ENCODE measurements around the gene GPR39. TPM values are rescaled to one million over a fixed set of nuclear protein-coding genes. Genes with fewer than 3 reads are reported as not detected.

The GPR39 gene
- total RNA-seq, 4 donors from 2014 or later: 0.21 to 1.8 (median 0.22) TPM; not detected in 1

DNA sequence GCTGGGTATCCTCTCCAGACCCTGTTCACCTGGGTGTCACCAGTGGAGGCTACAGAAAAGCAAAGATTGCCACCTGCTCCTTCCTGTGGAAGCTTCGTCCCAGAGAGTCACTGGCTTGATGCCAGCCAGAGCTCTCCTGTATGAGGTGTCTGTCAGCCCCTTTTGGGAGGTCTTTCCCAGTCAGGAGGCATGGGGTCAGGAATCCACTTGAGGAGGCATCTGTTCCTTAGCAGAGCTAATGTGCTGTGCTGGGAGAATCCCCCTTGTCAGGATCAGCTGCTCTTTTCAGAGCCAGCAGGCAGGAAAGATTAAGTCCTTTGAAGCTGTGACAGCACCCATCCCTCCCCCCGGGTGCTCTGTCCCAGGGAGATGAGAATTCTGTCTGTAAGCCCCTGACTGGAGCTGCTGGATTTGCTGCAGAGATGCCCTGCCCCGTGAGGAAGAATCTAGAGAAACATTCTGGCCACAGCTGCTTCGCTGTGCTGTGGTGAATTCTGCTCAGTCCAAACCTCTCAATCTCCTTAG lies 121.8 kb downstream of the GPR39 start:
- Histone ChIP-seq H3K27me3 (no peaks in the 10 kb centered on the region), H3K4me1 (no peaks in the 10 kb centered on the region), H3K36me3 (no peaks in the 10 kb centered on the region), H3K4me3 (no peak overlapping the region), H3K9me3 (peaks cover 0 to 22% (median 0%) of the 10 kb centered on the region in 4 donors), H3K27ac (no peak overlapping the region)
- no peak for DNase-seq (ENCODE audit: low spot score in 2 of 2)
- TF ChIP-seq POLR2A (IDR thresholded peaks at IDR 0.05) (no peak), EP300 (IDR thresholded peaks at IDR 0.05) (no peak)
- TF ChIP-seq, protein P1, sequence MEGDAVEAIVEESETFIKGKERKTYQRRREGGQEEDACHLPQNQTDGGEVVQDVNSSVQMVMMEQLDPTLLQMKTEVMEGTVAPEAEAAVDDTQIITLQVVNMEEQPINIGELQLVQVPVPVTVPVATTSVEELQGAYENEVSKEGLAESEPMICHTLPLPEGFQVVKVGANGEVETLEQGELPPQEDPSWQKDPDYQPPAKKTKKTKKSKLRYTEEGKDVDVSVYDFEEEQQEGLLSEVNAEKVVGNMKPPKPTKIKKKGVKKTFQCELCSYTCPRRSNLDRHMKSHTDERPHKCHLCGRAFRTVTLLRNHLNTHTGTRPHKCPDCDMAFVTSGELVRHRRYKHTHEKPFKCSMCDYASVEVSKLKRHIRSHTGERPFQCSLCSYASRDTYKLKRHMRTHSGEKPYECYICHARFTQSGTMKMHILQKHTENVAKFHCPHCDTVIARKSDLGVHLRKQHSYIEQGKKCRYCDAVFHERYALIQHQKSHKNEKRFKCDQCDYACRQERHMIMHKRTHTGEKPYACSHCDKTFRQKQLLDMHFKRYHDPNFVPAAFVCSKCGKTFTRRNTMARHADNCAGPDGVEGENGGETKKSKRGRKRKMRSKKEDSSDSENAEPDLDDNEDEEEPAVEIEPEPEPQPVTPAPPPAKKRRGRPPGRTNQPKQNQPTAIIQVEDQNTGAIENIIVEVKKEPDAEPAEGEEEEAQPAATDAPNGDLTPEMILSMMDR (IDR thresholded peaks at IDR 0.05): no peak
- WGBS, 2 donors: 59 to 68% methylated on average over 4 of the region's 4 CpGs

DNA sequence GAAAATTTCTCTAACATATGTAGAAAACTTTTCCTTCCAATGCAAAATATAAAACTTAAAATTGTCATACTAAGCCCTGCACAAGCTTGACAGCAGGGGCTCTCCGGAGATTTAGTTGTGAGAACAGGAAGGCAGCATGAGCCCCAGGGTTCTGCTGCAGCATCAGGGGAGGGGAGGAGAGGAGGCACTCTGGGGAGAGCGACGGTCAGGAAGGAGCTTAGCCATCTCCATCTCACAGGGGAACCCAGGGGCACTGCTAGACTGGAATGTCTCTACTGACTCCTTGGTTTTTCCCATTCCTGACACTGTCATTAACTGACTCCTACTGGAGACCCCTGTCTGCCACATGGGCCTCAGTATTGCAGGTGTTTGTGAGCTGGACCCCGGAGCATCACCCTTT lies 123.6 kb downstream of the GPR39 start:
- H3K4me1 ChIP-seq: no peaks in the 10 kb centered on the region
- 54 to 62% methylated on average over 4 of the region's 4 CpGs for WGBS, 2 donors
- no peak overlapping the region for H3K4me3 ChIP-seq
- H3K9me3 ChIP-seq: peaks cover 0 to 32% (median 0%) of the 10 kb centered on the region in 4 donors
- no peak for TF ChIP-seq EP300 (IDR thresholded peaks at IDR 0.05)
- TF ChIP-seq POLR2A (IDR thresholded peaks at IDR 0.05): no peak
- TF ChIP-seq, protein P1 (IDR thresholded peaks at IDR 0.05): no peak
- H3K36me3 ChIP-seq: no peaks in the 10 kb centered on the region
- H3K27me3 ChIP-seq: no peaks in the 10 kb centered on the region
- H3K27ac ChIP-seq: no peak overlapping the region
- DNase-seq (ENCODE audit: low spot score in 2 of 2): no peak

DNA sequence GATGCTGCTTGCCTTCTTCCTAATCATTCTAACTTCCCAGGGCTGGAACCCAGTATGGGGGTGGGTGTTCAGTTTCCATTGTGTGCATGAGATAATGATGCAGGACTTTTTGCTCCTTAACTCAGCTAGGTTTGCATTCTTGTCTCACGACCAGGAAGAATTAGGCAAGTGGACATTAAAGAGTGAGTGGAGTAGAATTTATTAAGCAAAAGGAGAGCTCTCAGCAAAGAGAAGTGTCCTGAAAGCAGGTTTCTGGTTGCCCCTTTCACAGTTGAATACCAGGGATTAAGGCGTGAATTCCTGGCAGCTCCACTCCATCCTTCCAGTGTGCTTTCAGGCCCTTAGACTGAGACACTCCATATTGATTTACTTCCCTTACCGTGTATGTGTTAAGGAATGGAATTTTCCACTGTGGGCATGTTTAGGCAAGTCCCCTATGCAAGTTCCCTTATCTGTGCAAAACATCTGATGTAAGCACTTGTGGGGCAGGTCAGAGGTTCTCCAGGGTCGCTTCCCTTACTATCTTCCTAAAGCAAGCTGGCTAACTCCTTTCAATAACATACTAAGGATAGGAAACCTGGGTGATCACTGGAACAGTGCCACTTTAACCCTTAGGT lies 126.5 kb downstream of the GPR39 start:
- no peaks in the 10 kb centered on the region for H3K4me1 ChIP-seq
- H3K9me3 ChIP-seq: peaks cover 0 to 24% (median 0%) of the 10 kb centered on the region in 4 donors
- H3K4me3 ChIP-seq: no peak overlapping the region
- TF ChIP-seq, protein P1 (IDR thresholded peaks at IDR 0.05): no peak
- TF ChIP-seq EP300 (IDR thresholded peaks at IDR 0.05) (no peak), POLR2A (IDR thresholded peaks at IDR 0.05) (no peak)
- DNase-seq (ENCODE audit: low spot score in 2 of 2): no peak
- H3K36me3 ChIP-seq: no peaks in the 10 kb centered on the region
- 75 to 76% methylated on average over 4 of the region's 4 CpGs for WGBS, 2 donors
- H3K27ac ChIP-seq: no peak overlapping the region
- no peaks in the 10 kb centered on the region for H3K27me3 ChIP-seq

DNA sequence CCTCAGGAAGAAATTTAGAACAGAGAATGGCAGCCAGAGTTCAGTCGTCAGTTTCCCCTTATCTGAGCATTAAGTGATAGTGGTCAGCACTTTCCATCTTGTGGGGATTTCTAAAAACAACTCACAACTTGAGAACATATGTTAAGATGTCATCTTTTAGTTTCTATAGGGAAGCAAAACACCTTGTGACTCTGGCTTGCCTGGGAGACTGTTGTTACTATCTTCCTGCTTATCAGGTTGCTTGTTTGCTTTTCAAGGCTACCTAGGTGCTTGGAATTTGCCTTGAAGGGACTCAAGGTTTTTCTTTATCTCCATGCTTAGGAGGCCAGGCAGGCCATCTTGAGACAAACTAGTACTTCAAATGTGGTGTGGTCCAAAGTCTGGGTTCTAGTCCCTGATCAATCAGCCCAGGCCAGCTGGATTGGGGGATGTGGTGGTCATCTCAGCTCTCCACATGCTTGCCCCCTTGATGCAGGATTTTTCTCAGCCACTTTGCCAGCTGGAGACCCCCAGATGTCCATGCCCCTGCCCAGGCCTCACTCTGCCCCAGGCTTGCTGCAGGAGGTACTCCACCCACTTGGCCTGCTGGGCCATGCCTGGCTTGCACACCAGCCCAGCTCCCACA lies 127.5 kb downstream of the GPR39 start:
- Histone ChIP-seq H3K36me3 (no peaks in the 10 kb centered on the region), H3K27ac (no peak overlapping the region), H3K4me1 (no peaks in the 10 kb centered on the region), H3K27me3 (no peaks in the 10 kb centered on the region), H3K4me3 (no peak overlapping the region), H3K9me3 (peaks cover 0 to 24% (median 0%) of the 10 kb centered on the region in 4 donors)
- TF ChIP-seq, protein P1 (IDR thresholded peaks at IDR 0.05): no peak
- TF ChIP-seq POLR2A (IDR thresholded peaks at IDR 0.05): no peak
- TF ChIP-seq EP300 (IDR thresholded peaks at IDR 0.05): no peak
- WGBS, 2 donors: 77 to 78% methylated on average over 1 of the region's 1 CpG
- DNase-seq (ENCODE audit: low spot score in 2 of 2): no peak

DNA sequence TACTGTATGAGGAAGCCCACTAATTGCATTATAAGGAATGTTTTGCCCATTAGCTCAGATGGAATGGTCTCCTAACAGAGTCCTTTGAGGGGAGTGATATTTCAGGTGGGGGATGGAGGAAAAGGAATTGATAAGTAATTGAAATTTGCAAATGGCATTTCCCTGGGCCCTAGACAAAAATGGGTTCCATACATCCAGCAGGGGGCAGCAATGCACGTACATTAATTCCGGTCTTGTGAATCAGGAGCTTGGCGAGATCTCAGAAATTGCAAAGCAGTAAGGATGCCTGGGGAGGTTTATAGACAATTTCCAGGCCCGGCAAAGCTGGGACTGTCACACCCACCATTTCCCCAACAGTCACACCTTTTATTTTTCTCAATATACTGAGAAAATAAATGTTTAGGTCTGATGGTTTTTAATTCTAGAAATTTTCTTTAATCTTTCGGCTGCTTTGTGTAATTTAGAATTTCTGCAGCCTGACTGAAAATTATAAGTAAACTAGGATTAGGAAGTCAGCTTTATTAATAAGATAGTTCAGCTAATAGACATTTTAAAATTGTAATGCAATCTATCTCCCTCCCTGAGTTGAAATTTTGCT lies 130.6 kb downstream of the GPR39 start:
- no peak for TF ChIP-seq POLR2A (IDR thresholded peaks at IDR 0.05)
- TF ChIP-seq, protein P1 (IDR thresholded peaks at IDR 0.05): peak; percentile 47 to 66 (median 53)
- WGBS, 2 donors: 21% methylated on average over 5 of the region's 5 CpGs
- peaks cover 0 to 25% (median 0%) of the 10 kb centered on the region in 4 donors for H3K9me3 ChIP-seq
- no peak overlapping the region for H3K4me3 ChIP-seq
- H3K36me3 ChIP-seq: no peaks in the 10 kb centered on the region
- no peak overlapping the region for H3K27ac ChIP-seq
- H3K27me3 ChIP-seq: no peaks in the 10 kb centered on the region
- H3K4me1 ChIP-seq: no peaks in the 10 kb centered on the region
- DNase-seq (ENCODE audit: low spot score in 2 of 2): peak; percentile 51 to 84

Data from tibial nerve (tissue), 4 donors.